ENCODE results near the gene SVIL. TPM values are rescaled to one million over a fixed set of nuclear protein-coding genes. Genes with fewer than 3 reads are reported as not detected.
"Not testable (repeated sequence)": the region's sequence is repeated elsewhere in the genome, so short reads cannot be mapped to it uniquely, and the experiment has no call there.

SVIL gene
- total and polyA plus RNA-seq, 8 donors, result 8.6 to 53.8 (median 20.4) TPM

GRCh38 chr10:29578457-29578856 lies 56.3 kb downstream of the SVIL start:
- intact Hi-C loops (cut with DNase I), result no loop called here
- TF ChIP-seq CTCF (IDR thresholded peaks at IDR 0.05), result no peak
- WGBS, 2 donors, result 65% methylated on average over 3 of the region's 3 CpGs
- H3K4me3 ChIP-seq, result no peak overlapping the region
- H3K4me1 ChIP-seq, result no peaks in the 10 kb centered on the region
- DNase-seq (no peak), FAIRE-seq (no peak), ATAC-seq (no peak)
- H3K9me3 ChIP-seq, result no peaks in the 10 kb centered on the region
- H3K27me3 ChIP-seq, result no peaks in the 10 kb centered on the region
- no peaks in the 10 kb centered on the region for H3K36me3 ChIP-seq
- no peak overlapping the region for H3K27ac ChIP-seq

- Histone ChIP-seq H3K27ac (no peak overlapping the region), H3K4me1 (no peaks in the 10 kb centered on the region), H3K36me3 (no peaks in the 10 kb centered on the region), H3K27me3 (no peaks in the 10 kb centered on the region), H3K9me3 (no peaks in the 10 kb centered on the region), H3K4me3 (no peak overlapping the region)
- no peak for DNase-seq
- WGBS, 2 donors, result 90 to 93% methylated on average over 8 of the region's 8 CpGs
- ATAC-seq, result no peak
- intact Hi-C loops (cut with DNase I), result no loop called here
- no peak for TF ChIP-seq CTCF (IDR thresholded peaks at IDR 0.05)
- no peak for FAIRE-seq
Observed at GRCh38 chr10:29576681-29577080, 58.1 kb downstream of the SVIL start.

- intact Hi-C loops (cut with DNase I), result no loop called here
- ATAC-seq (no peak), FAIRE-seq (no peak), DNase-seq (no peak)
- no peaks in the 10 kb centered on the region for H3K36me3 ChIP-seq
- no peaks in the 10 kb centered on the region for H3K27me3 ChIP-seq
- H3K9me3 ChIP-seq, result no peaks in the 10 kb centered on the region
- WGBS, 2 donors, result 94 to 97% methylated on average over 2 of the region's 2 CpGs
- no peak for TF ChIP-seq CTCF (IDR thresholded peaks at IDR 0.05)
- no peak overlapping the region for H3K27ac ChIP-seq
- H3K4me1 ChIP-seq, result no peaks in the 10 kb centered on the region
- no peak overlapping the region for H3K4me3 ChIP-seq
Observed at GRCh38 chr10:29575098-29575455, 59.7 kb downstream of the SVIL start.

- H3K27me3 ChIP-seq; H3K4me3 ChIP-seq; ATAC-seq; H3K9me3 ChIP-seq; H3K36me3 ChIP-seq; DNase-seq; H3K4me1 ChIP-seq; H3K27ac ChIP-seq; intact Hi-C loops (cut with DNase I); FAIRE-seq: not testable (repeated sequence)
- WGBS, 2 donors, result 86 to 88% methylated on average over 9 to 10 of the region's 10 CpGs
Observed at GRCh38 chr10:29574212-29575097, 60.3 kb downstream of the SVIL start.

GRCh38 chr10:29570248-29570647 lies 64.5 kb downstream of the SVIL start:
- ATAC-seq; H3K9me3 ChIP-seq; H3K4me1 ChIP-seq; H3K36me3 ChIP-seq; intact Hi-C loops (cut with DNase I); H3K4me3 ChIP-seq; H3K27me3 ChIP-seq; DNase-seq; H3K27ac ChIP-seq: not testable (repeated sequence)
- FAIRE-seq, result peak; percentile 29
- 31 to 37% methylated on average over 2 of the region's 2 CpGs for WGBS, 2 donors

- Histone ChIP-seq H3K27ac (no peak overlapping the region), H3K4me1 (no peaks in the 10 kb centered on the region), H3K4me3 (no peak overlapping the region), H3K9me3 (no peaks in the 10 kb centered on the region), H3K27me3 (no peaks in the 10 kb centered on the region), H3K36me3 (no peaks in the 10 kb centered on the region)
- no peak for TF ChIP-seq CTCF (IDR thresholded peaks at IDR 0.05)
- FAIRE-seq, result no peak
- ATAC-seq, result no peak
- no peak for DNase-seq
- intact Hi-C loops (cut with DNase I), result no loop called here
Observed at GRCh38 chr10:29569795-29570194, 65.0 kb downstream of the SVIL start.

Measured in pancreas (tissue), 10 donors.